Psoas muscle (tissue), 8 donors: ENCODE data around the gene SNAI1. TPM values are rescaled to one million over a fixed set of nuclear protein-coding genes. Genes with fewer than 3 reads are reported as not detected.

Source experiments
- ATAC-seq, 4 donors: fragments of 200-7000 bp; cut with Tn5 transposase; one replicate each; pipeline ENCODE4 v1.9.1; 2020; ENCODE audit warnings: moderate library complexity in 3 of 4, mild to moderate bottlenecking in 2 of 4
- DNase-seq, 2 donors: peaks; one replicate each; pipeline ENCODE4 v3.0.0-alpha.2; 2020
- H3K27ac ChIP-seq: fragments of 200-600 bp; one replicate; pipeline ENCODE4 v1.8.0; 2022
- H3K27me3 ChIP-seq, 3 donors: fragments of 200-600 bp in 1 of 3; one replicate each; pipeline versions ENCODE4 v1.6.1 to v1.8.0; 2013 to 2022; ENCODE audit warnings: low read length in 2 of 3, mild to moderate bottlenecking in 2 of 3, moderate library complexity in 1 of 3; ENCODE audit not compliant: insufficient read depth in 3 of 3
- H3K36me3 ChIP-seq, 2 donors: fragments of 200-600 bp in 1 of 2; one replicate each; pipeline versions ENCODE4 v1.6.1 to v1.8.0; 2013 to 2022; ENCODE audit warnings: low read depth in 1 of 2, mild to moderate bottlenecking in 1 of 2, moderate library complexity in 1 of 2; ENCODE audit not compliant: insufficient read depth in 1 of 2
- H3K4me1 ChIP-seq: fragments of 200-600 bp; one replicate; pipeline ENCODE4 v1.8.0; 2022
- H3K4me3 ChIP-seq: fragments of 200-600 bp; one replicate; pipeline ENCODE4 v1.8.0; 2022; ENCODE audit warnings: mild to moderate bottlenecking
- H3K9me3 ChIP-seq: fragments of 200-600 bp; one replicate; pipeline ENCODE4 v1.8.0; 2022
- WGBS, 3 donors: extraction: QIAGEN DNeasy Blood & Tissue Kit; methylation state at CpG; one replicate each; pipeline versions ENCODE4 v1.1.6 to v1.1.7; 2013; 5-methylcytosine and 5-hydroxymethylcytosine counted together
- intact Hi-C, 2 donors: fragments of 100-400 bp; cut with DNase I; formaldehyde crosslinking; loops; one replicate each; pipeline versions ENCODE4 v1.11.0 to v1.14.2; 2022
- polyA plus RNA-seq, 3 donors: library from polyadenylated mRNA; stranded (reverse); fragments of 200-250 nt; gene quantifications; one replicate each; pipeline ENCODE4 v1.2.3, GENCODE V29; 2013
- total RNA-seq, 4 donors: library from RNA; stranded (reverse); fragmentation: NEBNext Ultra II Directional in 2 of 4; extraction: Animal tissue kit (Norgen Biotek cat#: 25700) in 2 of 4; gene quantifications; one replicate each; pipeline versions ENCODE4 v1.2.1 to v1.2.4, GENCODE V29; 2021 to 2023
- TF ChIP-seq, protein P1 (sequence below): fragments of 200-600 bp; IDR thresholded peaks from one replicate; pipeline ENCODE4 v1.8.0; 2022; ENCODE audit warnings: antibody characterized with exemption
- donor health status: healthy with polysubstance abuse.
- donor health status: DM: no; HTN: no; CAD: no; lungs with moderate emphysema.
- donor health status: Bipolar disorder and iron deficiency.
- donor health status: healthy.
- donor health status: DM: yes; HTN: yes; CAD: no.
- donor health status: DM: no; HTN: no; CAD: no.
- donor health status: DM: no; HTN: no; CAD: no.
- donor health status: DM: yes; HTN: yes; CAD: no.

SNAI1 gene
- total and polyA plus RNA-seq, 7 donors: 0.49 to 4.6 (median 1.1) TPM

DNA sequence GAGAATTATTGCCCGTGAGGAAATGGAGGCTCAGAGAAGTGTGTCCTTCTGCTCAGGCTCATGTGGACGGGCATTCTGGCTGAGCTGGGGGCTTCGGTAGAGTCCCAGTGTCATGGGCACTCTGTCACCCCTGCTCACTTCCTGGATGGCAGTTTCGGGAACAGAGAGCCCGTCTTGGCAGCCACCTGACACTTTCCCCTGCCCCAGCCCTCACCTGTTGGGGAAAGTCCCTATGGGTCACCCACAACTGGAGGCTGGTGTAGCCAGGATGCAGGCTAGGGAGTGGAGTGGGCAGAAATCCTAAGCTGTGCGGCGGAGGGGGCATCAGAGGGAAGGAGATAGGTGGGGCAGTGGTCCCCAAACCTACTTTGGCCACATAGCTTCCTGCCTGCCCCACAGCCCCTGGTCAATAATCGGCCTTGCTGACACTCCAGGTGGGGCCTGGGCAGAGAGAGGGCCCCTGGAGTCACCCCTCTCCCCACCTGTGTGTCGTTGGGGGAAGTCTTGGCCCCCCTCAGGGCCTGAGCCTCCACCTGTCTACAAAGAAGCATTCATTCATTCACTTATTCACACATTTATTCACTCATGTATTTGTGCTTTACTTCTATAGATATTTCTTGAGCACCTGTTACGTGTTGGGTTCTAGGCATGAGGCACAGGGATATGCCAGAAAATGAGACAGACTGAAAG lies 40.5 kb downstream of the SNAI1 start:
- 73 to 79% (median 74%) methylated on average over 10 of the region's 10 CpGs for WGBS, 3 donors
- no peaks in the 10 kb centered on the region for H3K27me3 ChIP-seq
- no peak overlapping the region for H3K4me3 ChIP-seq
- intact Hi-C loops: no loop called here
- H3K4me1 ChIP-seq: peaks cover 8% of the 10 kb centered on the region
- no peak for DNase-seq
- TF ChIP-seq, protein P1, sequence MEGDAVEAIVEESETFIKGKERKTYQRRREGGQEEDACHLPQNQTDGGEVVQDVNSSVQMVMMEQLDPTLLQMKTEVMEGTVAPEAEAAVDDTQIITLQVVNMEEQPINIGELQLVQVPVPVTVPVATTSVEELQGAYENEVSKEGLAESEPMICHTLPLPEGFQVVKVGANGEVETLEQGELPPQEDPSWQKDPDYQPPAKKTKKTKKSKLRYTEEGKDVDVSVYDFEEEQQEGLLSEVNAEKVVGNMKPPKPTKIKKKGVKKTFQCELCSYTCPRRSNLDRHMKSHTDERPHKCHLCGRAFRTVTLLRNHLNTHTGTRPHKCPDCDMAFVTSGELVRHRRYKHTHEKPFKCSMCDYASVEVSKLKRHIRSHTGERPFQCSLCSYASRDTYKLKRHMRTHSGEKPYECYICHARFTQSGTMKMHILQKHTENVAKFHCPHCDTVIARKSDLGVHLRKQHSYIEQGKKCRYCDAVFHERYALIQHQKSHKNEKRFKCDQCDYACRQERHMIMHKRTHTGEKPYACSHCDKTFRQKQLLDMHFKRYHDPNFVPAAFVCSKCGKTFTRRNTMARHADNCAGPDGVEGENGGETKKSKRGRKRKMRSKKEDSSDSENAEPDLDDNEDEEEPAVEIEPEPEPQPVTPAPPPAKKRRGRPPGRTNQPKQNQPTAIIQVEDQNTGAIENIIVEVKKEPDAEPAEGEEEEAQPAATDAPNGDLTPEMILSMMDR: no peak
- H3K9me3 ChIP-seq: no peaks in the 10 kb centered on the region
- no peak for ATAC-seq
- no peaks in the 10 kb centered on the region for H3K36me3 ChIP-seq
- H3K27ac ChIP-seq: no peak overlapping the region

DNA sequence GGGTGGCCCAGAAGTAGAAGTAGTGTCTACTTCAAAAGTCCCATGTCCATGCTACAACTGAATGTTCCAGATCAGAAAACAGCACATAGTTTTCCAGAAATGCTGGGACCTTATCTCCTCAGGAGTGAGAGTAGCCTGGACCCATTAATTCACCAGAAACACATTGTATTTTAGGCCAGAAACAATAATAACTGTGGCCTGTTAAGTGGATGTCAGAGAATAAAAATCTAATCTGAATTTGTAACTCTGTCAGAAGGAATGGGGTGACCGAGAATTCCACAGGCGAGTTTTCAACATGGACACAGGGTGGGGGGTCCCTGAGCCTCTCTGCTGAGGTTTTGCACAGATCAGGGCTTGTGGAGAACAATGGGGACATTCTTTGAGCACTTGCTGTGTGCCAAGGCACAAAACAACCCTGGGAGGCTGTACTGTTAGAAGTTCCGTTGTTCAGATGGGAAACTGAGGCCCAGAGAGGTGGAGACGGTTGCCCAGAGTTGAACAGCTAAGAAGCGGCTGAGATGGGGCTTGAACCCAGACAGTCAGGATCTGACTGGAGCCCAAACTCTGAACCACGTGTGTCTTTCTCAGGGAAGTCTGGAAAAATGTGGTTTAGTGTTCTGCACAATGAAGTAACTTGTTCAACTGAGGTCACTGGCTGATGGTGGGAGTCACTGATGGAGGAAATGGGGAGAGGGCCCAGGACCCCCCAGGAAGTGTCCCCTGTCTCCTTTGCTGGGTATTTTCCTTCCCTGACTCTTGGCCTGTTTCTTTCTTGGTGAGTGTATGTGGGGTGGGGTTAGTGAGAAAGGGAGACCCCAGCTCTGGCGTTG lies 44.2 kb downstream of the SNAI1 start:
- ATAC-seq (no peak), DNase-seq (no peak)
- WGBS, 3 donors: 80 to 88% (median 82%) methylated on average over 7 of the region's 7 CpGs
- H3K4me1 ChIP-seq: peaks cover 12% of the 10 kb centered on the region
- no peaks in the 10 kb centered on the region for H3K9me3 ChIP-seq
- no peak overlapping the region for H3K4me3 ChIP-seq
- intact Hi-C loops: no loop called here
- H3K36me3 ChIP-seq: no peaks in the 10 kb centered on the region
- TF ChIP-seq, protein P1: no peak
- H3K27ac ChIP-seq: no peak overlapping the region
- H3K27me3 ChIP-seq: no peaks in the 10 kb centered on the region

DNA sequence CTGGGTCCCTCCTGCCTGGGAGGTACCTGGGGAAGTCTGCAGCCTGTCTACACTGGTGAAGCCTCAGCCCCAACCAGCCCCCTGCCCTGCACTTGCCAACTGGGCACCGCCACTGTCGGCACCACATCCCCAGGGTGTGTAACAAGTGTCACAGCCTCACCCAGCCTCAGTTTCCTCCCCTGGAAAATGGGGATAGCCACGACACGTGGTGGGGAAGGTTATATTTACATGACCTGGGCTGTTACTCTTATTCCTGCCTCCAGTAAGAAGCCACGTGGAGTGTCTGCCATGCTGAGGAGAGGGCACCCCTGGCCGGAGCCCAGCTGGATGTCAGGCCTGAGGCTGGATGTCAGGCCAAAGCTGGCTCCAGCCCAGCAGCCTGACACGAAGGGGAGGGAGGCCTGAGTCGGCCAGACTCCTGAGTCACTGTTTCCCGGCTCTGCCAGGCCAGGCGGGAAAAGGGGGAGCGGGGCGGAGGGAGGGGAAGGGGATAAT lies 44.9 kb downstream of the SNAI1 start:
- H3K27me3 ChIP-seq: no peaks in the 10 kb centered on the region
- H3K9me3 ChIP-seq: no peaks in the 10 kb centered on the region
- 42 to 53% (median 52%) methylated on average over 12 of the region's 12 CpGs for WGBS, 3 donors
- H3K4me1 ChIP-seq: peaks cover 12% of the 10 kb centered on the region
- no peak overlapping the region for H3K27ac ChIP-seq
- intact Hi-C loops: no loop called here
- ATAC-seq (peak; percentile 47 to 76 (median 56)), DNase-seq (peak; percentile 65 to 71)
- no peak overlapping the region for H3K4me3 ChIP-seq
- H3K36me3 ChIP-seq: no peaks in the 10 kb centered on the region
- TF ChIP-seq, protein P1: no peak

DNA sequence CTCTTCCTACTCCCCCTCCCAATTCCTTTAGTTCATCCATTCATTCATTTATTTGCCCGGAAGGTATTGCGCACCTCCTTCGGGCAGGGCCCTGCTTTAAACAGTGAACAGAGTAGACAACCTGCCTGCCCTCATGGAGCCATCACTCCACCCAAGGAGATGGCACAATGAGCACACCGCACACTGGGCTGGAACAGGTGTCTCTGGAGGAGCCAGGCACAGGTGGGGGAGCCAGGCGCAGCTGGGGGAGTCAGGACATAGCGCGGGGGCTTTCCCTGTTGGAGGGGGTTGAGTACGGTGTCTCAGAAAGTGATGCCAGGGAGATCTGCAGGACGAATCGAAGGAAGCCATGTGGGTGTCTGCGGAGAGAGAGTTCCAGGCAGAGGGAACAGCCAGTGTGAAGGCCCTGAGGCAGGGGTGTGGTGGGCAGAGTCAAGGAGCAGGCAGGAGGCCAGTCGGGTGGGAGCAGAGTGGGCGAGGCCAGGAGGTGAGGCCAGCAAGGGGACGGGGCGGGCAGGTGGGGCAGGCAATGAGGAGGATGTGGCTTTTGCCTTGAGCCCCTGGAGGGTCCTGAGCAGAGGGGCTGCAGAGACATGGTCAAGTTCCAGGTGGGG lies 46.4 kb downstream of the SNAI1 start:
- H3K9me3 ChIP-seq: no peaks in the 10 kb centered on the region
- DNase-seq (no peak), ATAC-seq (peak in 1 of 4 donors; percentile 13)
- 95 to 96% (median 96%) methylated on average over 15 of the region's 15 CpGs for WGBS, 3 donors
- no peak overlapping the region for H3K27ac ChIP-seq
- no peaks in the 10 kb centered on the region for H3K27me3 ChIP-seq
- intact Hi-C loops: no loop called here
- no peaks in the 10 kb centered on the region for H3K36me3 ChIP-seq
- TF ChIP-seq, protein P1: no peak
- no peak overlapping the region for H3K4me3 ChIP-seq
- peaks cover 12% of the 10 kb centered on the region for H3K4me1 ChIP-seq
